ENCODE results near the gene GPHN.
"Not testable (repeated sequence)": the region's sequence is repeated elsewhere in the genome, so short reads cannot be mapped to it uniquely, and the experiment has no call there.

Gene GPHN

DNA sequence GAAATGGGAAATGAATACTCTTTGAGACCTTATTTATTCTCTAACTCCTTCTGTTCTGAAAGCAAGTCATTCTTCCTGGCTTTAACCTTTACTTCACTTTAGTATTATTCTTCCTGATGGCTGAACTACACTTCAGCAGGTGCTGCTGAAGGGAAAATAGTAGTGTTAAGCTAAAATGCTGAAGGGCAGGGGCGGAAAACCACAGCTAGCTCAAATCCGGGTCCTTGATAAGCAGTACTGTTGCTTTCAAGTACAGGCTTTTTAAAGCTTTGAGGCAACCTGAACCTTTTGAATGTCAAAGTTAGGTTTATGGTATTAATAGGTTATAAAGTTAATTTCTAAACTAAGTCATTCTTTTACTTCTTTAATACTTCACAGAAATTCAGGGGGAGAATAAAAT lies 11.0 kb upstream of the GPHN start:
- Histone ChIP-seq H3K4me1 (no peaks in the 10 kb centered on the region), H3K4me3 (ENCODE audit: low read depth, low read length) (no peak overlapping the region), H2AFZ (peak overlapping the region; percentile 40), H3K9me3 (ENCODE audit: control insufficient read depth, low read length) (no peaks in the 10 kb centered on the region), H3K27me3 (ENCODE audit: control insufficient read depth, insufficient read depth, low read length) (no peaks in the 10 kb centered on the region), H3K4me2 (ENCODE audit: low read length) (no peak overlapping the region), H3K36me3 (ENCODE audit: control insufficient read depth, insufficient read depth, low read length) (no peaks in the 10 kb centered on the region), H3K27ac (no peak overlapping the region), H3K9ac (no peak overlapping the region), H3K79me2 (no peaks in the 10 kb centered on the region)
- TF ChIP-seq CTCF (IDR thresholded peaks at IDR 0.05): no peak

DNA sequence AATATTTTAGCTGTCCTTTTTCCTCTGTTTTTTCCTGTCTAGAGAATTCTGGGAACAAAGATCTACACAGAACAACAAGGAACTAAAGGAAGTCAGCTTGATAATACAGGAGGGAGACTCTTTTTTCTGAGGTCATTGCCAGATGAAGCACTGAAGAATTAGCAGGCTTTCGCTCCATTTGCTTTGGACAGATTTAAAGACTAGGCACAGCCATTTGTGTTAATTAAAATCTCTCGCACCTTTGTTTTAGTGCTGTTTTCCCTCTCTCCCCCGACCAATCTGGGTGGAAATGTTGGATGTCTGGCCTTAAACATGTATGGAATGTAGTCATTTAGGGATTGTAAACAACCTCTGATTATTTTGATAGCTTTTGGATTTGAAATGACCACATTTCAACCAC lies 9.6 kb upstream of the GPHN start:
- Histone ChIP-seq H3K9ac (no peak overlapping the region), H3K4me2 (ENCODE audit: low read length) (no peak overlapping the region), H3K9me3 (ENCODE audit: control insufficient read depth, low read length) (no peaks in the 10 kb centered on the region), H2AFZ (no peak overlapping the region), H3K4me3 (ENCODE audit: low read depth, low read length) (no peak overlapping the region), H3K27me3 (ENCODE audit: control insufficient read depth, insufficient read depth, low read length) (no peaks in the 10 kb centered on the region), H3K79me2 (no peaks in the 10 kb centered on the region), H3K36me3 (ENCODE audit: control insufficient read depth, insufficient read depth, low read length) (no peaks in the 10 kb centered on the region), H3K27ac (no peak overlapping the region), H3K4me1 (no peaks in the 10 kb centered on the region)
- TF ChIP-seq CTCF (IDR thresholded peaks at IDR 0.05): no peak

GRCh38 chr14:66501592-66501991 lies 6.4 kb upstream of the GPHN start:
- no peak overlapping the region for H3K4me3 ChIP-seq (ENCODE audit: low read depth, low read length)
- no peaks in the 10 kb centered on the region for H3K79me2 ChIP-seq
- H3K27ac ChIP-seq: no peak overlapping the region
- no peak overlapping the region for H3K9ac ChIP-seq
- TF ChIP-seq CTCF (IDR thresholded peaks at IDR 0.05): no peak
- no peaks in the 10 kb centered on the region for H3K9me3 ChIP-seq (ENCODE audit: control insufficient read depth, low read length)
- no peaks in the 10 kb centered on the region for H3K27me3 ChIP-seq (ENCODE audit: control insufficient read depth, insufficient read depth, low read length)
- H2AFZ ChIP-seq: no peak overlapping the region
- no peaks in the 10 kb centered on the region for H3K4me1 ChIP-seq
- H3K36me3 ChIP-seq (ENCODE audit: control insufficient read depth, insufficient read depth, low read length): no peaks in the 10 kb centered on the region
- no peak overlapping the region for H3K4me2 ChIP-seq (ENCODE audit: low read length)

DNA sequence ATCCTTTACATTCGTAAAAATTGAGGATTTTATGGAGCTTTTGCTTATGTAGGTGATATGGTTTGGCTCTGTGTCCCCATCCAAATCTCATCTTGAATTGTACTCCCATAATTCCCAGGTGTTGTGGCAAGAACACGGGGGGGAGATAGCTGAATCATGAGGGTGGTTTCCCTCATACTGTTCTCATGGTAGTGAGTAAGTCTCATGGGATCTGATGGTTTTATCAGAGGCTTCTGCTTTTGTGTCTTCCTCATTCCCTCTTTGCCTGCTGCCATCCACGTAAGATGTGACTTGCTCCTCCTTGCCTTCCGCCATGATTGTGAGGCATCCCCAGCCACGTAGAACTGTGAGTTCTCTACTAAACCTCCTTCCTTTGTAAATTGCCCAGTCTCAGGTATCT lies 5.1 kb upstream of the GPHN start:
- not testable (repeated sequence) for H3K79me2 ChIP-seq; H3K9me3 ChIP-seq (ENCODE audit: control insufficient read depth, low read length); H3K4me2 ChIP-seq (ENCODE audit: low read length); H3K4me1 ChIP-seq; H3K36me3 ChIP-seq (ENCODE audit: control insufficient read depth, insufficient read depth, low read length); H3K4me3 ChIP-seq (ENCODE audit: low read depth, low read length); H3K9ac ChIP-seq; H2AFZ ChIP-seq; H3K27ac ChIP-seq; H3K27me3 ChIP-seq (ENCODE audit: control insufficient read depth, insufficient read depth, low read length)

DNA sequence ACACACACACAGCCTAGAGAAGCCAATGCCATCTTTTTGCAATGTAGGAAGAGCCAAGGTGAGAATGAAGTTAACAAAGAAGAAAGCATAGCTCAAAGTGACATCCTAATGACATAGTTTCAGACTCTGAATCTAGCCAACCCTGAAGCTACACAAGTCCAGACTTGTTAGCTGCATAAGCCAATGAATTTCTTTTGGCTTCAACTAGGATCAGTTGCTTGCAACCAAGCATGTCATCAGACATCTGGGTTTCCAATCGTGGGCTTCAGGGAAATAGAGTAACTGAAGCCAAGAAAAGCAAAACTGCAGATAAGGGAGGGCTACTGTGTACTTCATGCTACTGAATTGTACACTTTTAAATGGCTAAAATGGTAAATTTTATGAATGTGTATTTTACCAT lies 4.4 kb upstream of the GPHN start:
- Histone ChIP-seq H3K4me3 (ENCODE audit: low read depth, low read length) (no peak overlapping the region), H3K4me1 (no peaks in the 10 kb centered on the region), H3K36me3 (ENCODE audit: control insufficient read depth, insufficient read depth, low read length) (no peaks in the 10 kb centered on the region), H2AFZ (no peak overlapping the region), H3K79me2 (no peaks in the 10 kb centered on the region), H3K27me3 (ENCODE audit: control insufficient read depth, insufficient read depth, low read length) (no peaks in the 10 kb centered on the region), H3K9ac (no peak overlapping the region), H3K27ac (no peak overlapping the region), H3K9me3 (ENCODE audit: control insufficient read depth, low read length) (no peaks in the 10 kb centered on the region), H3K4me2 (ENCODE audit: low read length) (no peak overlapping the region)
- no peak for TF ChIP-seq CTCF (IDR thresholded peaks at IDR 0.05)
